Measurements from ENCODE around the gene ANKS1B.
"Not testable (repeated sequence)": the region's sequence is repeated elsewhere in the genome, so short reads cannot be mapped to it uniquely, and the experiment has no call there.

The ANKS1B gene

GRCh38 chr12:99984271-99985128 lies at the start of gene ANKS1B:
Gene ANKS1B, minus strand, starts transcription at chr12:99984936. Its CDS starts 699 bp downstream, at chr12:99984237.
- DNase-seq: peak; percentile 15

GRCh38 chr12:100031836-100032235 lies 47.1 kb upstream of the ANKS1B start:
- DNase-seq: peak; percentile 59

- no peak for DNase-seq
Observed at GRCh38 chr12:100027671-100028070, 42.9 kb upstream of the ANKS1B start.

GRCh38 chr12:100026241-100026640 lies 41.5 kb upstream of the ANKS1B start:
- DNase-seq: no peak

- DNase-seq: no peak
Observed at GRCh38 chr12:100024974-100025555, 40.3 kb upstream of the ANKS1B start.

- DNase-seq: peak; percentile 11
Observed at GRCh38 chr12:100020370-100020769, 35.6 kb upstream of the ANKS1B start.

GRCh38 chr12:100017056-100017455 lies 32.3 kb upstream of the ANKS1B start:
- no peak for DNase-seq

GRCh38 chr12:100016304-100016703 lies 31.6 kb upstream of the ANKS1B start:
- DNase-seq: not testable (repeated sequence)

GRCh38 chr12:100005846-100006245 lies 21.1 kb upstream of the ANKS1B start:
- DNase-seq: not testable (repeated sequence)

- DNase-seq: no peak
Observed at GRCh38 chr12:99997806-99998205, 13.1 kb upstream of the ANKS1B start.

GRCh38 chr12:99996095-99996494 lies 11.4 kb upstream of the ANKS1B start:
- no peak for DNase-seq

- DNase-seq: no peak
Observed at GRCh38 chr12:99985631-99986030, 895 bp upstream of the ANKS1B start.

GRCh38 chr12:99985129-99985570 lies 414 bp upstream of the ANKS1B start:
- no peak for DNase-seq

- DNase-seq: no peak
Observed at GRCh38 chr12:99983456-99984258, 1.1 kb downstream of the ANKS1B start.

GRCh38 chr12:99981639-99982190 lies 3.0 kb downstream of the ANKS1B start:
- DNase-seq: no peak

GRCh38 chr12:99979471-99979870 lies 5.3 kb downstream of the ANKS1B start:
- DNase-seq: no peak

- DNase-seq: no peak
Observed at GRCh38 chr12:99978152-99978551, 6.6 kb downstream of the ANKS1B start.

GRCh38 chr12:99977550-99977949 lies 7.2 kb downstream of the ANKS1B start:
- DNase-seq: no peak

- DNase-seq: no peak
Observed at GRCh38 chr12:99976762-99977161, 8.0 kb downstream of the ANKS1B start.

GRCh38 chr12:99975321-99975720 lies 9.4 kb downstream of the ANKS1B start:
- no peak for DNase-seq

- no peak for DNase-seq
Observed at GRCh38 chr12:99974146-99974545, 10.6 kb downstream of the ANKS1B start.

GRCh38 chr12:99966429-99966828 lies 18.3 kb downstream of the ANKS1B start:
- DNase-seq: no peak

GRCh38 chr12:99960311-99960710 lies 24.4 kb downstream of the ANKS1B start:
- DNase-seq: no peak

Data from fibroblast of skin of right quadriceps (primary cell).